T-cell (primary cell): ENCODE data around the gene CD72. TPM values are rescaled to one million over a fixed set of nuclear protein-coding genes. Genes with fewer than 3 reads are reported as not detected.

Experiments used
- ATAC-seq, 4 experiments: fragments of 200-7000 bp in 3 of 4; fragments of 150-1000 bp in 1 of 4; cut with Tn5 transposase; replicated peaks in 1 of 4; 1 replicate in 3 of 4; 2 replicates in 1 of 4; pipeline ENCODE4 v1.10.0; 2021; ENCODE audit warnings: moderate library complexity in 3 of 4, mild to moderate bottlenecking in 2 of 4, moderate number of reproducible peaks in 1 of 4
- CTCF ChIA-PET, 2 donors: fragments of 300-600 bp; sonication (Branson Sonifier 250); formaldehyde crosslinking; loops; one replicate each; lab custom pipeline; 2022; ENCODE audit warnings: antibody characterized with exemption in 2 of 2; lab: Charles Lee
- POLR2A ChIA-PET, 2 donors: fragments of 300-600 bp; sonication (Branson Sonifier 250); formaldehyde crosslinking; loops; one replicate each; lab custom pipeline; 2022; ENCODE audit warnings: antibody characterized with exemption in 2 of 2; lab: Charles Lee
- DNase-seq, 35 experiments: peaks; one replicate each; pipeline versions ENCODE4 v3.0.0 to v3.0.0-alpha.2; 2013 to 2023
- H3K27ac ChIP-seq: one replicate; pipeline ENCODE4 v1.5.1; 2013; ENCODE audit warnings: low read length
- H3K27me3 ChIP-seq, 2 experiments: replicated peaks in 1 of 2; 1 replicate in 1 of 2; 2 replicates in 1 of 2; pipeline versions ENCODE4 v1.6.1 to v1.7.0; 2013; ENCODE audit warnings: low read length in 1 of 2, mixed read lengths in 1 of 2; ENCODE audit not compliant: control insufficient read depth in 2 of 2, insufficient read depth in 2 of 2; ENCODE audit errors: extremely low read depth in 1 of 2
- H3K36me3 ChIP-seq, 2 donors: 1 replicate in 1 of 2; 2 replicates in 1 of 2; pipeline versions ENCODE4 v1.6.1 to v1.7.0; 2013; ENCODE audit warnings: low read length in 1 of 2; ENCODE audit not compliant: control insufficient read depth in 2 of 2, insufficient read depth in 1 of 2; ENCODE audit errors: extremely low read depth in 1 of 2
- H3K4me1 ChIP-seq, 2 experiments: 1 replicate in 1 of 2; 2 replicates in 1 of 2; pipeline versions ENCODE4 v1.6.1 to v1.7.0; 2013; ENCODE audit warnings: low read length in 2 of 2, mixed read lengths in 1 of 2; ENCODE audit not compliant: insufficient read depth in 2 of 2, control insufficient read depth in 1 of 2; ENCODE audit errors: extremely low read depth in 1 of 2
- H3K4me3 ChIP-seq, 2 donors: 1 replicate in 1 of 2; 2 replicates in 1 of 2; pipeline versions ENCODE4 v1.5.1 to v1.7.0; 2013; ENCODE audit warnings: mild to moderate bottlenecking in 2 of 2, low read length in 1 of 2, moderate library complexity in 1 of 2; ENCODE audit not compliant: control insufficient read depth in 1 of 2; ENCODE audit errors: extremely low read depth in 1 of 2
- H3K9me3 ChIP-seq: 2 replicates; pipeline ENCODE4 v1.7.0; 2013
- H3K27ac Mint-ChIP-seq, 2 donors: one replicate each; pipeline ENCODE4 v1.8.0; 2020 to 2021; ENCODE audit warnings: mild to moderate bottlenecking in 2 of 2, mixed read lengths in 2 of 2
- H3K27me3 Mint-ChIP-seq, 2 donors: one replicate each; pipeline ENCODE4 v1.8.0; 2021 to 2022; ENCODE audit warnings: mixed read lengths in 2 of 2
- H3K36me3 Mint-ChIP-seq: one replicate; pipeline ENCODE4 v1.8.0; 2021; ENCODE audit warnings: mixed read lengths
- H3K4me1 Mint-ChIP-seq, 3 donors: one replicate each; pipeline ENCODE4 v1.8.0; 2020 to 2022; ENCODE audit warnings: mixed read lengths in 3 of 3, mild to moderate bottlenecking in 1 of 3
- H3K4me3 Mint-ChIP-seq, 3 donors: one replicate each; pipeline ENCODE4 v1.8.0; 2020 to 2022; ENCODE audit warnings: mild to moderate bottlenecking in 3 of 3, mixed read lengths in 3 of 3, moderate library complexity in 3 of 3
- H3K9me3 Mint-ChIP-seq, 3 donors: one replicate each; pipeline ENCODE4 v1.8.0; 2020 to 2022; ENCODE audit warnings: mixed read lengths in 3 of 3
- WGBS: methylation state at CpG from one replicate; pipeline ENCODE4 v1.1.5; 2013; ENCODE audit warnings: missing lambda C conversion rate; ENCODE audit not compliant: insufficient coverage; 5-methylcytosine and 5-hydroxymethylcytosine counted together
- total RNA-seq, 35 experiments: library from RNA in 6 of 35; stranded (reverse) in 6 of 35; fragments of 120-200 nt in 1 of 35; gene quantifications; one replicate each; pipeline versions ENCODE4 v1.2.1 to v1.2.4 and lab custom pipeline; 2013 to 2026

The CD72 gene
- total RNA-seq, 5 donors from 2014 or later (not counting 1 experiment from before 2014, with no cell fraction given), result 2.5 to 9.2 (median 4.9) TPM

DNA sequence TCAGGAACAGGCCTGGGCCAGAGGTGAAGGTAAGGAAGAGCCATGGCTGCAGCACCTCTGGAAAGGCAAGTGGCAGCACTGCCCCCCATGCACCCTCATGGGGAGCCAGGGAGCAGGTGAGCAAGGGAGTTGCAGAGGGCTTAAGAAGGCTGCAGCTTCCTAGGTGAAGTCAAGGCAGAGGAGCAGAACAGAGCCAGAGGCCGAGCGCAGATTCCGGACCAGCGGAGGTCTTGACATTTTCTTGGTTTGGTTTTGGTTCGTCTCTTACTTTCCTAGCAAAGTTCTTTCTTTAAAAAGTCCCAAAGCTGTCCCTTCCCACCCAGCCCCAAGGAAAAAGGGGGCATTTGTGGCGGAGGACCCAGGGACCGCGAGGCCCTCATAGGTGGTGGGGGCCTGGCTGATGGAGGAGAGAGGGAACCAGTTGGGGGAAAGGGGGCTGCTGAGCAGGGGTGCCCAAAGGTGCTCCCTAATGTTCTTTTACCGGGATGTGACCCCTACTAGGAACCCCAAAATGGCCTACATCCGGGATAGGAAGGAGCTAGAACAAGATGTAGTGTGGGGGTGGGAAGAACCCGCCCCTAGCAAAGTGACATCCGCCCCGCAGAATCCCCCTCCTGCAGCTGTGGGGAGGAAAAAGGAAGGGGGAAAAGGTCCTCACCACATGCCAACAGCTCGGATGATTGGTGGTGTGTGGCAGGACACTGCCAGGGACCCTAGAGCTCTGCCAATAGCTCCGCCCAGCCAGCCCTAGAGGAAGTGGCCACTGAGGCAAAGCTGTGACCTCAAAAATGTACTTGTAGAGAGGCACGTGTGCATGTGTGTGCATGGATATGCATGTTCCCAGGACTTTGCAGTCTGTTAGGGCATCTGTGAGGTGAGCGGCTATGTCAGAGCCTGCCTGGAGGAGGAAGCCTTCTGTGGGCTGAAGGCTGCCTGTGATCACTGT lies 914 bp upstream of the CD72 start:
- Histone ChIP-seq H3K27ac (peak overlapping the region; percentile 68), H3K4me1 (peaks cover 23 to 46% of the 10 kb centered on the region in 2 experiments), H3K36me3 (no peaks in the 10 kb centered on the region), H3K4me3 (peak overlapping the region; percentile 18 to 36), H3K9me3 (no peaks in the 10 kb centered on the region), H3K27me3 (no peaks in the 10 kb centered on the region)
- Mint-ChIP-seq H3K4me3 (peak overlapping the region in 1 of 3 donors; percentile 88), H3K36me3 (no peaks in the 10 kb centered on the region), H3K27me3 (no peaks in the 10 kb centered on the region), H3K27ac (peak overlapping the region; percentile 87 to 89), H3K4me1 (peaks cover 40 to 53% (median 40%) of the 10 kb centered on the region in 3 donors), H3K9me3 (no peaks in the 10 kb centered on the region)
- 25% methylated on average over 7 of the region's 17 CpGs for WGBS
- DNase-seq, result peak in 27 of 35 experiments; percentile 20 to 71 (median 43)
- ChIA-PET CTCF (interaction anchor here (0.6 to 1.5 kb wide), 6 partner anchors 20 to 193 kb away, joined by 3 to 6 read pairs (median 4); partner anchors contain the start of genes CCDC107 (in 1 of the 2), RMRP (in 1 of the 2) and SPAG8 (in 1 of the 2)), POLR2A (interaction anchor here in 1 of 2 donors (0.8 kb wide), 1 partner anchor 88 kb away, joined by 6 read pairs; no protein-coding TSS in a partner anchor)
- peak; percentile 14 to 52 (median 39) for ATAC-seq

- Mint-ChIP-seq H3K27me3 (no peaks in the 10 kb centered on the region), H3K36me3 (no peaks in the 10 kb centered on the region), H3K4me1 (peaks cover 40 to 53% (median 40%) of the 10 kb centered on the region in 3 donors), H3K4me3 (peak overlapping the region; percentile 78 to 88 (median 85)), H3K27ac (peak overlapping the region; percentile 87 to 95), H3K9me3 (no peaks in the 10 kb centered on the region)
- POLR2A ChIA-PET, result no interaction called here
- H3K9me3 ChIP-seq, result no peaks in the 10 kb centered on the region
- 81% methylated on average over 7 of the region's 8 CpGs for WGBS
- ATAC-seq, result no peak
- H3K27me3 ChIP-seq, result no peaks in the 10 kb centered on the region
- no peaks in the 10 kb centered on the region for H3K36me3 ChIP-seq
- H3K4me3 ChIP-seq, result peak overlapping the region; percentile 68 to 76
- CTCF ChIA-PET, result interaction anchor here (0.6 to 2.2 kb wide), 14 partner anchors 8 to 139 kb away, joined by 3 to 8 read pairs (median 4); partner anchors contain the start of genes CCDC107 (in 2 of the 2), RMRP (in 2 of the 2), ARHGEF39 (in 1 of the 2) and CREB3 (in 1 of the 2)
- no peak for DNase-seq
- peak overlapping the region; percentile 68 for H3K27ac ChIP-seq
- H3K4me1 ChIP-seq, result peaks cover 23 to 46% of the 10 kb centered on the region in 2 experiments
Observed at GRCh38 chr9:35617548-35617947, 665 bp downstream of the CD72 start.

DNA sequence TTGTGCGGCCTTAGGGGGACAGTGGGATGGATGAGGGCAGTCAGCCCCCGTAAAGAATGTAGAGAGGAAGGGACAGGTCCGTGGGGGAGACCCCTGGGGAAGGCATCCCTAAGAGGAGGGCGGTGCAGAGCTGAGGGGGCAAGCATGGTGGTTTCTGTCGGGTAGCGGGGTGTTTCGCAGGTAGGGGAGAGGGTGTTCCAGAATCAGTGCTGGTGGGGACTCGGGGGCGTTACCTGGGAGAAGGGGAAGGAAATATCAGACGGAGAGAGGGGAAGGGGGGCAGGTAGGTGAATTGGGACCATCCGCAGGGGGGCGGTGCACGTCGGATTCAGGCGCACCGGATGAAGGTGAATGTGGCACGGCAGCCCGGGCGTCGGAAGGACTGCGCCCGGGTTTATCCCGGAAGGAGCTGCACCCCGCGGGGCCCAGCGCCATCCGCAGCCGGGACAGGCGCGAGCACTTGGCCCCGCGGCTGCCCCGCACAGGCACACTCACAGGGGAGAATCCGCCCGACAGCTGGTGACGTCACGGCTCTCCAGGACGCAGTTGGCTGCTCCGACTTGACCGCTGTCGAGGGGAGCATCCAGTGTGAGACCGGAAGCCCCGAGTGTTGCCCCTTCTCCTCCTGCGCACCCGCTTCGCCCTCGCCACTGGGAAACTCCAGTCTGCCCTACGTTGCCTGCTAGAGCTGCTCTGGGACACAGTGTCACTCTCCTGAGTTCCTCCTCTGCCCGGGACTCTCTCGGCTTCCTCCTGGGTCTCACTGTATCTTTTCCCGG lies 1.3 kb downstream of the CD72 start:
- Histone ChIP-seq H3K9me3 (no peaks in the 10 kb centered on the region), H3K36me3 (no peaks in the 10 kb centered on the region), H3K27ac (peak overlapping the region; percentile 68), H3K27me3 (no peaks in the 10 kb centered on the region), H3K4me1 (peaks cover 23 to 46% of the 10 kb centered on the region in 2 experiments), H3K4me3 (peak overlapping the region; percentile 68 to 76)
- Mint-ChIP-seq H3K4me1 (peaks cover 40 to 51% (median 42%) of the 10 kb centered on the region in 3 donors), H3K36me3 (no peaks in the 10 kb centered on the region), H3K4me3 (peak overlapping the region; percentile 78 to 88 (median 85)), H3K27ac (peak overlapping the region; percentile 87 to 95), H3K27me3 (no peaks in the 10 kb centered on the region), H3K9me3 (no peaks in the 10 kb centered on the region)
- ATAC-seq, result peak; percentile 79 to 84 (median 82)
- CTCF ChIA-PET, result interaction anchor here (0.6 to 2.2 kb wide), 14 partner anchors 8 to 140 kb away, joined by 3 to 8 read pairs (median 4); partner anchors contain the start of genes CCDC107 (in 2 of the 2), RMRP (in 2 of the 2), ARHGEF39 (in 1 of the 2) and CREB3 (in 1 of the 2)
- WGBS, result 10% methylated on average over 51 of the region's 51 CpGs
- POLR2A ChIA-PET, result no interaction called here
- peak; percentile 41 to 81 (median 61) for DNase-seq

DNA sequence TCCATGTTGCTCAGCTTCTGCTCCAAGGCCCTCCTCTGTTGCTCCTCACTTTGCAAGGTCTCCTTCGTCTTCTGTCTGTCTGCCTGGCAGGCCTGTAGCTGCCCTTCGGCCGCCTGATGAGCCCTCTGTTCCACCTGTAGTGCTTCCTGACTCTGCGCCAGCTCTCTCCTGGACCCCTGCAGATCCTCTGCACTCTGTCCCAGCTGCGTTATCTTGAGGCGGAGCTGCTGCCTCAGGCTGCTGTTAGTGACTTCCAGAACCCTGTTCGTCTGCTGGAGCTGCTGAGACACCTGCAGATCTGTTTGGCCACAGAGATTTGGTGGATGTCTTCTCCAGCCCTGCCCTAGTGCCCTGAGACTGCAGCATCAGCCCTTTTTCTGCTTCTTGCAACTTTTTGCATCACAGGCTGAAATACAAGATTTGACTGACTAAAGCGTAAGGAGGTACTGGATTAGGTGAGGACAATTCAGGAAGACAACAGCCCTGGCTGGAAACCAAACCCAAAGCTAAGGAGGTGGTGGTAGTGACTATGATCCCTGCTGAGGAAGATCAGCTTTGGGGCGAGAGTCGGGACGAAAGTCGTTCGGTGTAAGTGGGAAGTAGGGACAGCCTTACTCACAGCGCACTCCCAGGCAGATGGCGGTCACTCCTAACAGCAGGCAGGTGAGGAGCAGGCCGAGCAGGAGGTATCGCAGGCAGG lies 2.1 kb downstream of the CD72 start:
- peaks cover 23 to 48% of the 10 kb centered on the region in 2 experiments for H3K4me1 ChIP-seq
- WGBS, result 91% methylated on average over 11 of the region's 17 CpGs
- H3K27ac Mint-ChIP-seq, result peak overlapping the region; percentile 87 to 95

DNA sequence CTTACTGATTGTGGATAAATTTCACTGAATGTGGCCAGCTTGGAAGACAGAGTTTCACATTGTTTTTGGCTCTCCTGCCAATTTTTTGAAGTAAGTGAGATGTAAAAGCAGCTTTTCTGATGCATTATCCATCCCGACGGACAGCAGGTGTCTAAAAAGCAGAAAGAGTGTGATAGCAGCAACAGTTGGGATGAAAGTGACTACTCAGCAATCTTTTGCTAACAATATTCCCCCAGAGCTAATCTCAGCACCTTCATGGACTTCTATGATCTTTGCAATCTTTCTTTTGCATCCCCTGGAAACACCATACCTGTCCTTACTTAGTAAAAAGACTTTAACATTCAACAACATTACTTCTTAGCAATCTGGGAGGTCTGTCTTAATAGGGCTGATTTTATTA lies 5.4 kb downstream of the CD72 start:
- no peak overlapping the region for H3K27ac Mint-ChIP-seq
- Histone ChIP-seq H3K9me3 (no peaks in the 10 kb centered on the region), H3K27ac (no peak overlapping the region), H3K4me1 (peaks cover 4 to 26% of the 10 kb centered on the region in 2 experiments), H3K4me3 (no peak overlapping the region), H3K36me3 (peaks cover 0 to 25% of the 10 kb centered on the region in 2 donors), H3K27me3 (no peaks in the 10 kb centered on the region)
- ChIA-PET POLR2A (no interaction called here), CTCF (interaction anchor here (0.6 to 1.4 kb wide), 5 partner anchors 8 to 141 kb away, joined by 3 to 4 read pairs (median 3); partner anchors contain the start of genes MSMP (in 1 of the 2) and TESK1 (in 1 of the 2))
- no peaks in the 10 kb centered on the region for H3K9me3 Mint-ChIP-seq
- no peaks in the 10 kb centered on the region for H3K27me3 Mint-ChIP-seq
- H3K36me3 Mint-ChIP-seq, result peaks cover 3% of the 10 kb centered on the region
- DNase-seq (no peak), ATAC-seq (no peak)
- peaks cover 25 to 31% (median 30%) of the 10 kb centered on the region in 3 donors for H3K4me1 Mint-ChIP-seq
- no peak overlapping the region for H3K4me3 Mint-ChIP-seq
- 100% methylated on average over 2 of the region's 2 CpGs for WGBS

More for the DNA sequence above, 2.1 kb downstream of the CD72 start:
- H3K4me3 Mint-ChIP-seq, result peak overlapping the region; percentile 78 to 88 (median 85)
- Histone ChIP-seq H3K27ac (peak overlapping the region; percentile 68), H3K9me3 (no peaks in the 10 kb centered on the region), H3K36me3 (no peaks in the 10 kb centered on the region), H3K4me3 (peak overlapping the region; percentile 68 to 76), H3K27me3 (no peaks in the 10 kb centered on the region)
- no peaks in the 10 kb centered on the region for H3K9me3 Mint-ChIP-seq
- peaks cover 45 to 53% (median 49%) of the 10 kb centered on the region in 3 donors for H3K4me1 Mint-ChIP-seq
- ChIA-PET CTCF (interaction anchor here (0.6 to 2.2 kb wide), 6 partner anchors 12 to 173 kb away, joined by 3 to 8 read pairs (median 6); partner anchors contain the start of genes CCDC107 (in 2 of the 2) and RMRP (in 2 of the 2)), POLR2A (interaction anchor here (0.6 kb wide), 2 partner anchors 13 to 278 kb away, joined by 3 read pairs; no protein-coding TSS in a partner anchor)
- no peaks in the 10 kb centered on the region for H3K27me3 Mint-ChIP-seq
- no peaks in the 10 kb centered on the region for H3K36me3 Mint-ChIP-seq
- no peak for ATAC-seq
- DNase-seq, result no peak
